Uterus (tissue), 4 donors: ENCODE data around the gene SH3RF3. TPM values are rescaled to one million over a fixed set of nuclear protein-coding genes. Genes with fewer than 3 reads are reported as not detected.

Experiments
- DNase-seq, 2 donors: peaks; one replicate each; pipeline ENCODE4 v3.0.0-alpha.2; 2019 to 2020
- H3K27ac ChIP-seq, 2 donors: fragments of 200-600 bp; sonication (generic); 1 replicate in 1 of 2; 2 replicates in 1 of 2; pipeline ENCODE4 v1.5.1; 2016 to 2018
- H3K27me3 ChIP-seq, 2 donors: fragments of 200-600 bp; sonication (generic); one replicate each; pipeline ENCODE4 v1.5.1; 2018 to 2019; ENCODE audit warnings: control low read depth in 1 of 2
- H3K36me3 ChIP-seq, 2 donors: fragments of 200-600 bp; sonication (generic); one replicate each; pipeline ENCODE4 v1.5.1; 2019; ENCODE audit warnings: control low read depth in 1 of 2
- H3K4me1 ChIP-seq, 2 donors: fragments of 200-600 bp; sonication (generic); one replicate each; pipeline ENCODE4 v1.5.1; 2018 to 2019; ENCODE audit warnings: control low read depth in 1 of 2
- H3K4me3 ChIP-seq, 2 donors: fragments of 200-600 bp; sonication (generic); 1 replicate in 1 of 2; 2 replicates in 1 of 2; pipeline ENCODE4 v1.5.1; 2018 to 2019; ENCODE audit warnings: mild to moderate bottlenecking in 1 of 2
- H3K9me3 ChIP-seq, 2 donors: fragments of 200-600 bp; sonication (generic); one replicate each; pipeline ENCODE4 v1.5.1; 2019; ENCODE audit warnings: control low read depth in 1 of 2
- POLR2A ChIP-seq, 2 donors: fragments of 450-650 bp; IDR thresholded peaks; one replicate each; pipeline ENCODE4 v1.6.1; 2016; ENCODE audit warnings: antibody characterized with exemption in 2 of 2, mild to moderate bottlenecking in 1 of 2, moderate library complexity in 1 of 2
- intact Hi-C: fragments of 100-400 bp; cut with DNase I; formaldehyde crosslinking; loops from one replicate; pipeline ENCODE4 v1.15.1; 2023; ENCODE audit warnings: low total_unique reads
- total RNA-seq, 4 donors: library from RNA; depleted of rRNA in 3 of 4; stranded (reverse); fragments of >200 nt in 3 of 4; gene quantifications; one replicate each; pipeline versions ENCODE4 v1.1.0 to v1.2.4, GENCODE V29; 2014 to 2023
- TF ChIP-seq, protein P1 (sequence below), 4 experiments: fragments of 200-600 bp in 2 of 4; fragments of 450-650 bp in 2 of 4; sonication (generic) in 2 of 4; IDR thresholded peaks; one replicate each; pipeline ENCODE4 v1.5.1; 2016 to 2019; ENCODE audit warnings: antibody characterized with exemption in 4 of 4, mild to moderate bottlenecking in 2 of 4, moderate library complexity in 1 of 4
- donor health status: DM: yes; HTN: yes; CAD: no.

The SH3RF3 gene
- total RNA-seq, 4 donors from 2014 or later, result 5.1 to 10.2 (median 8.7) TPM; not detected in 1

GRCh38 chr2:109375656-109376055 is 246.7 kb downstream of the SH3RF3 start:
- no peak overlapping the region for H3K4me3 ChIP-seq
- DNase-seq, result peak; percentile 6 to 8
- no peaks in the 10 kb centered on the region for H3K36me3 ChIP-seq
- no peak overlapping the region for H3K27ac ChIP-seq
- H3K4me1 ChIP-seq, result no peaks in the 10 kb centered on the region
- H3K9me3 ChIP-seq, result no peaks in the 10 kb centered on the region
- intact Hi-C loops, result no loop called here
- TF ChIP-seq POLR2A (IDR thresholded peaks at IDR 0.05), result no peak
- TF ChIP-seq, protein P1, sequence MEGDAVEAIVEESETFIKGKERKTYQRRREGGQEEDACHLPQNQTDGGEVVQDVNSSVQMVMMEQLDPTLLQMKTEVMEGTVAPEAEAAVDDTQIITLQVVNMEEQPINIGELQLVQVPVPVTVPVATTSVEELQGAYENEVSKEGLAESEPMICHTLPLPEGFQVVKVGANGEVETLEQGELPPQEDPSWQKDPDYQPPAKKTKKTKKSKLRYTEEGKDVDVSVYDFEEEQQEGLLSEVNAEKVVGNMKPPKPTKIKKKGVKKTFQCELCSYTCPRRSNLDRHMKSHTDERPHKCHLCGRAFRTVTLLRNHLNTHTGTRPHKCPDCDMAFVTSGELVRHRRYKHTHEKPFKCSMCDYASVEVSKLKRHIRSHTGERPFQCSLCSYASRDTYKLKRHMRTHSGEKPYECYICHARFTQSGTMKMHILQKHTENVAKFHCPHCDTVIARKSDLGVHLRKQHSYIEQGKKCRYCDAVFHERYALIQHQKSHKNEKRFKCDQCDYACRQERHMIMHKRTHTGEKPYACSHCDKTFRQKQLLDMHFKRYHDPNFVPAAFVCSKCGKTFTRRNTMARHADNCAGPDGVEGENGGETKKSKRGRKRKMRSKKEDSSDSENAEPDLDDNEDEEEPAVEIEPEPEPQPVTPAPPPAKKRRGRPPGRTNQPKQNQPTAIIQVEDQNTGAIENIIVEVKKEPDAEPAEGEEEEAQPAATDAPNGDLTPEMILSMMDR (IDR thresholded peaks at IDR 0.05), result no peak
- no peaks in the 10 kb centered on the region for H3K27me3 ChIP-seq

DNA sequence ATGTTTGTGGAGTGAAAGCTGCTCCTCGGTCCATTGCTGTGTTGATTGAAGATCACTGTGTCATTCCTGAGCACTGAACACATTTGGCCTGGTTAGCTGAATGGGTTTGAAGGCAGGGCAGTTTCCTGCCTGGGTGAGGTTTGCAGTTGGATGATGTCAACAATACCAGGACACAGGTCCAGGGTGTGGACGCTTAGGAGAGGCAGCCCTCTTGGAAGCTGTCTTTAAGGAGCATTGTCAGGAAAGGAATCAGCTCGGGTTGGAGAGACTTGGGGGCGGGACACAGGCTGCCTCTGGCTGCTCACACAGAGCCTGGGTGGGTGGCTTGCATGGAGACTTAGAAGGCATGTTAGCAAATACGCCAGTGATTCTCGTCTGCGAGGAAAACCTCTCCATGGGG is 247.1 kb downstream of the SH3RF3 start:
- H3K4me1 ChIP-seq, result no peaks in the 10 kb centered on the region
- no peaks in the 10 kb centered on the region for H3K36me3 ChIP-seq
- no peak for TF ChIP-seq POLR2A (IDR thresholded peaks at IDR 0.05)
- no peaks in the 10 kb centered on the region for H3K27me3 ChIP-seq
- no peak overlapping the region for H3K4me3 ChIP-seq
- intact Hi-C loops, result no loop called here
- no peak overlapping the region for H3K27ac ChIP-seq
- DNase-seq, result peak in 1 of 2 donors; percentile 5
- H3K9me3 ChIP-seq, result no peaks in the 10 kb centered on the region

- H3K9me3 ChIP-seq, result no peaks in the 10 kb centered on the region
- intact Hi-C loops, result no loop called here
- no peak overlapping the region for H3K27ac ChIP-seq
- no peak overlapping the region for H3K4me3 ChIP-seq
- H3K36me3 ChIP-seq, result no peaks in the 10 kb centered on the region
- no peak for TF ChIP-seq POLR2A (IDR thresholded peaks at IDR 0.05)
- TF ChIP-seq, protein P1 (IDR thresholded peaks at IDR 0.05), result no peak
- no peaks in the 10 kb centered on the region for H3K27me3 ChIP-seq
- H3K4me1 ChIP-seq, result no peaks in the 10 kb centered on the region
- DNase-seq, result peak; percentile 3 to 5
These were observed 247.9 kb downstream of the SH3RF3 start for GRCh38 chr2:109376796-109377495.

DNA sequence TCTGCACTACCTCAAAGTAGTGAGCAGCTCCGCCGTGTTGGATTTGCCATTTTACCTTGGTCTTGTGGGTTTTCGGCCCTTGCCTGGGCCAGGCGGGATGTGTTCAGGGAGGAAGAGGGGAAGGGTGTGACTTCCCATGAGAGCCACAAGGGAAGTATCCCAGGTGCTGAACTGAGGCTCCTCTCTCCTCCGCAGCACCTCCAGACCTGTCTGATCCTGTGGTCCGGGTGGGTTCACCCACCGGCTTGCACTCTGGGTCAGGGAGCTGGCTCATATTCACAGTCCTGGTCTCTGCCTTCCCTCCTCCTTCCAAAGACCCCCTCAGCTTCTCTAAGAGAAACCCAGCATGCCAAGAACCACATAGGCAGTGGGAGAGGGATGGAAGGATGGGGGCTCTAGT is 249.0 kb downstream of the SH3RF3 start:
- no peaks in the 10 kb centered on the region for H3K4me1 ChIP-seq
- intact Hi-C loops, result no loop called here
- H3K4me3 ChIP-seq, result no peak overlapping the region
- no peaks in the 10 kb centered on the region for H3K27me3 ChIP-seq
- H3K27ac ChIP-seq, result no peak overlapping the region
- DNase-seq, result peak; percentile 5 to 9
- no peaks in the 10 kb centered on the region for H3K36me3 ChIP-seq
- no peaks in the 10 kb centered on the region for H3K9me3 ChIP-seq
- TF ChIP-seq, protein P1 (IDR thresholded peaks at IDR 0.05), result no peak
- TF ChIP-seq POLR2A (IDR thresholded peaks at IDR 0.05), result no peak

GRCh38 chr2:109378682-109379081 is 249.7 kb downstream of the SH3RF3 start:
- no peaks in the 10 kb centered on the region for H3K36me3 ChIP-seq
- no peaks in the 10 kb centered on the region for H3K4me1 ChIP-seq
- H3K9me3 ChIP-seq, result no peaks in the 10 kb centered on the region
- H3K27ac ChIP-seq, result no peak overlapping the region
- TF ChIP-seq, protein P1 (IDR thresholded peaks at IDR 0.05), result no peak
- no peak for TF ChIP-seq POLR2A (IDR thresholded peaks at IDR 0.05)
- no peak overlapping the region for H3K4me3 ChIP-seq
- intact Hi-C loops, result no loop called here
- H3K27me3 ChIP-seq, result no peaks in the 10 kb centered on the region
- DNase-seq, result peak; percentile 2 to 3
